HG02623 (cell line): ENCODE results near the gene TMPRSS11E.
"Not testable (repeated sequence)": the region's sequence is repeated elsewhere in the genome, so short reads cannot be mapped to it uniquely, and the experiment has no call there.

Source experiments
- ATAC-seq: cut with Tn5 transposase; IDR thresholded peaks from one replicate; pipeline ENCODE4 v1.9.1; 2021; ENCODE audit warnings: moderate library complexity; ENCODE audit not compliant: unreplicated experiment

TMPRSS11E gene

GRCh38 chr4:68447201-68447600, at the start of gene TMPRSS11E:
TMPRSS11E (plus strand) TSS chr4:68447463; CDS start chr4:68447513, 50 bp downstream.
- ATAC-seq, result no peak

DNA sequence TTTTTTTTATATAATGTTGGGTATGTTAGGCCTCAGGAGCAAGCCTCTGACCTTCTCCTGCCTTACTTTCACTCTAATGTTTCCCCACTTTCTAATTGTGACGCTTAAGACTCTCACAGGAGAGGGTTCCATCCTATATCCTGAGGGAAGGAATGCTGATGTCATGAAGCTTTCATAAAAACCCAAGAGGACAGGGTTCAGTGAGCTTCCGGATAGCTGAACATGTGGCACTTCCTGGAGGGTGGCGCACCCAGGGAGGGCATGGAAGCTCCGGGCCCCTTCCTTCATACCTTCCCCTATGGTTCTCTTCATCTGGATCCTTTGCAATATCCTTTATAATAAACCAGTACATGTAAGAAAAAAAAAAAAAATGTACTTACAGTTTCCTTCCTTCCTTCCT, 48.0 kb upstream of the TMPRSS11E start:
- ATAC-seq, result no peak

- ATAC-seq, result no peak
Measured at GRCh38 chr4:68401231-68401630, 46.0 kb upstream of the TMPRSS11E start.

- ATAC-seq, result no peak
Measured at GRCh38 chr4:68404153-68404552, 43.1 kb upstream of the TMPRSS11E start.

- ATAC-seq, result not testable (repeated sequence)
Measured at GRCh38 chr4:68405718-68406478, 41.4 kb upstream of the TMPRSS11E start.

DNA sequence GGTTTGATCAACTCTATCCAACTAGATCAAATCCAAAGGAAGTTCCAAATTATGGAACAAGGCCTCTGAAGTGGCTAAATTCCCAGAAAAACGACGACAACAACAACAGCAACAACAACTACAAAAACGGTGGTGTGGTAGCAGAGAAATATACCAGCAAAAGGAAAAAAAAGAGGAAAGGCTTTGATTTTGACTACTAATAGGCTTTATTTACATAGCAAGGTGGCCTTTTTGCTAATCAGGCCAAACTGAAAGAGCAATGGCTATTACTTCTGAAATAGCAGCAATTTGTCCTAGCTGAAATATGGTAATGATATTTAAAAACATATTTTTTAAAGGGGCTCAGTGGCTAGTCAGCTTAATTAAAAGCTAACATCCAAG, 40.8 kb upstream of the TMPRSS11E start:
- ATAC-seq, result no peak

GRCh38 chr4:68407015-68407867, 40.0 kb upstream of the TMPRSS11E start:
- not testable (repeated sequence) for ATAC-seq

DNA sequence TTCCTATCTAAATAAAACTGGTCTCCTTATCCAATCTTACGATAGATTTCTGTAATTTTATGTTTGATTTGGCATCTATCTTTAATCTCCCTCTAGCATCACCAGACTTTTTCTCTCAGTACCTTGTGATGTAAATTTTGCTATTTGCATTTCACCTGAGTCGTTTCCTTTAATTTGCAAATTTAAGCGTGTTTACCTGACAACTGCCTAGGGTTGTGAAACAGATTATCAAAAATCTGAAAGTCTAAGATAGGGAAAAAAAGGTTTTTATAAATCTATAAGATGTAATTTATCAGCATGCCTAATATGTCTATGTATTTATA, 39.4 kb upstream of the TMPRSS11E start:
- ATAC-seq, result no peak

DNA sequence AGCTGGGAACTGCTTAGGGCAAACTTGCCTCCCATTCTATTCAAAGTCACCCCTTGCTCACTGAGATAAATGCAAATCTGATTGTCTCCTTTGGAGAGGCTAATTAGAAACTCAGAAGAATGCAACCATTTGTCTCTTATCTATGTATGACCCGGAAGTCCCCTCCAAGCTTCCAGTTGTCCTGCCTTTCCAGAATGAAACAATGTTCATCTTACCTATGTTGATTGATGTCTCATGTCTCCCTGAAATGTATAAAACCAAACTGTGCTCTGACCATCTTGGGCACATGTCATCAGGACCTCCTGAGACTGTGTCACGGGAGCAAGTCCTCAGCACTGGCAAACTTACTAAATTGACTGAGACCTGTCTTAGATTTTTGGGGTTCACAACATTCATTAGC, 37.1 kb upstream of the TMPRSS11E start:
- ATAC-seq, result no peak

DNA sequence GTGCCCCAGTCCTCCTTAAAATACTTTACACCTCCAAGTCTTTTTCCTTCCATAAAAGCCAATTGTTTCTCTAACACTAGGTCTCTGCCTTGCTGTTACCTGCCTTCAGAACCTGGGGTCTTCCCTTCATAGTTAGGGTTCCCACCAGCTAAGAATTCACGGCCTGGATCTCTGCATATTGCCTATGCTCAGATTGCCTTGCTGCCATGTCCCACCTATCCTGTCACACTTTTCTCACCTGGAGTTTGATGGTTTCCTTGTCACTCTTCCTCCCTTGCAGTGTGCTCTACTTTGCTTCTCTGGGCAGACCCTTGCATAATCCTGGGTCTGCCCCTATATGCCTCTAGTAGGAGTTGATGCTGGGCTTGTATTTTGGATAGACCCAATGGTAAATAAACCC, 36.6 kb upstream of the TMPRSS11E start:
- no peak for ATAC-seq

DNA sequence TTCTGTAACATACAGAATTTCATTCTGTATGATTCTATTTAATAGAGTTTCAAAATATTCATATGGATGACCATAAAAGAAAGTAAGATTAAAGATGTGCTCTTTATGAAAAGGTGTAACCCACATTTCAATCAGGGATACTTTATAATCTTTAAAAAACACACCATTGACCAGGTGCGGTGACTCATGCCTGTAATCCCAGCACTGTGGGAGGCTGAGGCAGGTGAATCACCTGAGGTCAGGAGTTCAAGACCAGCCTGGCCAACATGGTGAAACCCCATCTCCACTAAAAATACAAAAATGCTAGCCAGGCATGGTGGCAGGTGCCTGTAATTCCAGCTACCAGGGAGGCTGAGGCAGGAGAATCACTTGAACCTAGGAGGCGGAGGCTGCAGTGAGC, 35.2 kb upstream of the TMPRSS11E start:
- ATAC-seq, result not testable (repeated sequence)

DNA sequence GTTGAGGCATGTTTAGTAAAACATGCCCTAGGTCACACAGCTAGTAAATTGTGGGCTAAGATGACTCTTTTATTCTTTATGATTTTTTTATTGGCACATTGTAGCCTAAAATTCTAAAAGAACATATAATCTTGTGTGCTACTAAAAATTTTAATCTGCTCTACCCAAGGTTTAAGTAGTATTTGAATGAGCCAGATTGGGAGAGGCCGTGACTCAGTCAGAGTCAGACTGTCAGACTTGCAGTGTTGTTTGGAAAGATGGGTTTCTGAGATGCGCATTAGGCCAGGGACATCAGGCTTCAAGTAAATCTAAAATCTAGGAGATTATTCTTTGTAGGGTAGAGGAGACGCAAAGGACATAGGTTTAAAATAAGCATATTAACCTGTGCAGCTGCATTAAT, 30.7 kb upstream of the TMPRSS11E start:
- ATAC-seq, result no peak

DNA sequence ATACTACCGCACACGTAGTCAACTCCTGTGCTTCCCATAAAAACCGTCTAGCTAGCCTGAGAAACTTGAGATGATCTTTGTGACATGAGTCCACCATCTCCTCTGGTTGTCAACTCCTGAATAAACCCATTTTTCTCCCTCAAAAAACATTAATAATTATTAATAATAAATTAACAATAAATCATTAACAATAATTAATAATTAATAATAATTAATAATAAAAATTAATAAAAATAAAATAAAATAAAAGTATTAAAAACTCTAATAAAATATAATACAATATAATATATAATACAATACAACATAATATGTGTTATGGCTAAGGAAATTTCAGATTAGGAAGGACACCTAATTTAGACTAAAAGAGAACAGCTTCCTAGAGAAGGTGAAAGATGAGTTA, 20.7 kb upstream of the TMPRSS11E start:
- ATAC-seq, result no peak

DNA sequence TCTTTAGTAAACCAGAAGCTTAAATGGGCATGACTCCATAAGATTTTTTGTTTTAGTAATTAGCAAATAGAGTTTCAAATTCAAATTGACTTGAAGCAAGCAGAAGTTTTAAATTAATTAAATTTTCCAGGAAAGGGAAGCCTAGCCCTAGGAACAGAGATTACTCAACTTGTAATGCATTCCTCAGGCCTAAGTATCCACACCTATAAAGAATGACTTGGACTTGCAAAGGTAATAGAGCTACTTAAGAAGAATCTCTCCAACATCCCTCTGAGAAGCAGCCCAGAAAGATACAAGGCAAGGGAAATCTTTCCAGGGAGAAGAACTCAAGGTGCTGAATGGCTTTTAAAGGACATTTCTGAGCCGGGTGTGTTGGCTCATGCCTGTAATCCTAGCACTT, 16.9 kb upstream of the TMPRSS11E start:
- no peak for ATAC-seq

- ATAC-seq, result no peak
Measured at GRCh38 chr4:68432320-68432719, 14.9 kb upstream of the TMPRSS11E start.

DNA sequence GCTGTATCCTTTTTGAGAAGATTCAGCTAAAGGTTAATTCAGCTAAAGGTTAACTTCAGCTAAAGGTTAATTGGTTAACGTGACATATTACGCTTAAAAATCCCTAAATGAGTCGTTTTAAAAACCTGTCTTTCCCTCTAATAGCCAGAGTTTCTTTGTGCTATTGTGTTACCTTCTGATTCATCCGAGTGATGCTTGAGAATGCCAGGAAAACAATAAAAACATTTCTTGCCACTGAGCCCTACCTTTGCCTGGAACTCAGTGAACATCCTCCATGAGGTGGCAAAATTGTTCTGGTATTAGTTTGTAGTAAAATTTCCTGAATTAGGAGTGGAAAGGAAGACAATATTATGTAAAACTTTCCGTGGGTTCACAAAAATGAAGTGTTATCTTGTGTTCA, 13.7 kb upstream of the TMPRSS11E start:
- ATAC-seq, result no peak

DNA sequence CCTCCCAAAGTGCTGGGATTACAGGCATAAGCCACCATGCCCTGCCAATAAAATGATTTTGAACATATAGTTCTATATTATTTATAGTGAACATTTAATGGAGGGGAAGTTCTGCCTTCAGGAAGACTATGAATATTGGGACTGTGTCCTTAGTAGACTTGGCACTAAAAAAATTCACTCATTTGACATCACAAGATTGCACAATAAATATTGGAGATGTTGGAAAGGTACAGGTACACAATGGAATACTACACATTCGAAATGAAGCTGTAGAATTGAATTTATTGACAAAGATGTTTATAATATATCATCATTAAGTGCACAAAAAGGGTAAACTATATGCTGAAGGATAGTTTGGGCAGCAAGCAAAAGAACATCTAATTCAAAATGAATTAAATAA, 13.0 kb upstream of the TMPRSS11E start:
- ATAC-seq, result no peak

DNA sequence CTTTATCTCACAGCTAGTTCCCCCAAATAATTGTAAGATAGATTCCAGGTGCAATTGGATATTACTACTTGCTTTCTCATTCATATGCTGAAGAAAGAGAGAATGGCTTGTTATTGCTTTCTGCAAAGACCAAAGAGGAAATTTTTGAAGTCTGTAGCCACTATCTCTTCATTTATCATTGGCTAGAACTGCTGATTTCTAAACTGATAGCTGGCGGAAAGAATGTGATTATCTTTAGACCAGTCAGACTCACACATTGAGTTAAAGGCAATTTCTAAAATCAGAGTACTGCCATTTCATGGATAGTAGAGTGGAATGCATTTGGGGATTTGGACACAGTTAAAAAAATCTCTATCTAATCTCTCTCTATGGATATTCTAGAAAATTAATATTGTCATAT, 12.4 kb upstream of the TMPRSS11E start:
- no peak for ATAC-seq

DNA sequence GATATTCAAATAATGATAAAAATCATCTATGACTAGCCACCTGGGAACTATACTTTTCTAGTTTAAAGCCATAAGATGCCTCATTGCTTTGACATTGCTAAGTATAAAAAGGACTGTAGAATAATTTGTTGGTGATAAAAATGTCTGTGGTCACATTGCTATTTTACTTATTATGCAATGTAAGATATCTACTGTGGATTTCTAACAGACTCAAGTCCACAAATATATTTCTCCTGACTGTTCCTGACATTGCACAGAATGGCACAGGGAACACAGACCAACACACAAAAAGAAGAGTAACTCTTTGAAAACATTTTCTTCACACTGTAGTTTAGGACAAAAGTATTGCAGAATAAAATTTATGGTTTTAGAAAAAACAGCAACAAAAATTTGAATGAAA, 2.2 kb upstream of the TMPRSS11E start:
- no peak for ATAC-seq

GRCh38 chr4:68451246-68452211, 4.3 kb downstream of the TMPRSS11E start:
- peak; percentile 90 for ATAC-seq

DNA sequence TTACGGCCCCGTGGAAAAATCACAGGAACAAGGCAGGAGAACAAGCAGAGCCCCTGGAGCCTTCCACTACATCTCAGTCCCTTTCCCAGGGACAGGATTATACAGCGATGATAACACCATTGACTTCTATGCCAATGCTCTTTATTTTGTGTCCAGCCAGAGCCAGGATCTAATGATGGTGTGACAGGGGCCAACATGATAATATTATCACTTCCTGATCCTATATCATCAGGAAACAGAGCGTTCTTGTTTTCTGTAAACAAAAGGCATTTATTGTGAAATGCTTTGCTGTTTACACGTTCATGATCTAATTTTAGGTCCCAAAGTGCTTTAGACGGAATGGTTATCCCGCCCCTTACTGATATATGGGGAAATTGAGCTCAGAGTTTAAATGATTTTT, 12.8 kb downstream of the TMPRSS11E start:
- no peak for ATAC-seq
